GM23338 (cell line): ENCODE measurements around the gene TULP3. TPM values are rescaled to one million over a fixed set of nuclear protein-coding genes. Genes with fewer than 3 reads are reported as not detected.

Experiments used
- ATAC-seq: fragments of 200-7000 bp; cut with Tn5 transposase; 3 replicates; pipeline ENCODE4 v1.9.1; 2020
- DNase-seq: peaks from one replicate; pipeline ENCODE4 v3.0.0-alpha.2; 2015; ENCODE audit warnings: low spot score
- H2AFZ ChIP-seq: fragments of 200-600 bp; sonication (generic); 2 replicates; pipeline ENCODE4 v1.8.0; 2016; ENCODE audit warnings: antibody characterized with exemption, mild to moderate bottlenecking, moderate library complexity
- H3F3A ChIP-seq: fragments of 200-600 bp; sonication (generic); replicated peaks from 2 replicates; pipeline ENCODE4 v1.8.0; 2017; ENCODE audit warnings: antibody characterized with exemption, mixed run types, low read depth
- H3K27ac ChIP-seq: fragments of 200-600 bp; sonication (generic); 2 replicates; pipeline ENCODE4 v1.6.1; 2016; ENCODE audit warnings: low read depth
- H3K27me3 ChIP-seq: fragments of 200-600 bp; sonication (generic); 2 replicates; pipeline ENCODE4 v1.8.0; 2016; ENCODE audit warnings: mild to moderate bottlenecking, mixed run types, moderate library complexity; ENCODE audit not compliant: insufficient read depth
- H3K36me3 ChIP-seq: fragments of 200-600 bp; sonication (generic); 2 replicates; pipeline ENCODE4 v1.8.0; 2016; ENCODE audit warnings: mild to moderate bottlenecking; ENCODE audit not compliant: insufficient read depth
- H3K4me1 ChIP-seq: fragments of 200-600 bp; sonication (generic); 2 replicates; pipeline ENCODE4 v1.8.0; 2016; ENCODE audit warnings: mild to moderate bottlenecking, moderate library complexity; ENCODE audit not compliant: insufficient read depth
- H3K4me2 ChIP-seq: fragments of 200-600 bp; sonication (generic); 2 replicates; pipeline ENCODE4 v1.7.1; 2017; ENCODE audit warnings: mixed run types
- H3K4me3 ChIP-seq: fragments of 200-600 bp; sonication (generic); 2 replicates; pipeline ENCODE4 v1.6.1; 2016; ENCODE audit warnings: mixed run types
- H3K79me2 ChIP-seq: fragments of 200-600 bp; sonication (generic); replicated peaks from 2 replicates; pipeline ENCODE4 v1.8.0; 2017; ENCODE audit warnings: mild to moderate bottlenecking; ENCODE audit not compliant: insufficient read depth
- H3K9me2 ChIP-seq: fragments of 200-600 bp; sonication (generic); 2 replicates; pipeline ENCODE4 v1.8.0; 2017; ENCODE audit not compliant: insufficient read depth
- H4K20me1 ChIP-seq: fragments of 200-600 bp; sonication (generic); replicated peaks from 2 replicates; pipeline ENCODE4 v1.8.0; 2017; ENCODE audit warnings: mild to moderate bottlenecking; ENCODE audit not compliant: insufficient read depth
- H3K27ac Mint-ChIP-seq: 2 replicates; pipeline ENCODE4 v1.8.0; 2020; ENCODE audit warnings: inconsistent platforms, mild to moderate bottlenecking, moderate library complexity, mixed read lengths
- H3K27me3 Mint-ChIP-seq: 3 replicates; pipeline ENCODE4 v1.8.0; 2022; ENCODE audit warnings: low read depth, mild to moderate bottlenecking, moderate library complexity, mixed read lengths, inconsistent platforms; ENCODE audit not compliant: insufficient read depth, poor library complexity
- H3K36me3 Mint-ChIP-seq: 3 replicates; pipeline ENCODE4 v1.8.0; 2021; ENCODE audit warnings: low read depth, mild to moderate bottlenecking, inconsistent platforms, moderate library complexity, mixed read lengths
- H3K4me1 Mint-ChIP-seq: 3 replicates; pipeline ENCODE4 v1.8.0; 2020; ENCODE audit warnings: mild to moderate bottlenecking, inconsistent platforms, mixed read lengths
- H3K4me3 Mint-ChIP-seq: 3 replicates; pipeline ENCODE4 v1.8.0; 2021; ENCODE audit warnings: moderate library complexity, mild to moderate bottlenecking, inconsistent platforms, mixed read lengths
- H3K9me3 Mint-ChIP-seq: 3 replicates; pipeline ENCODE4 v1.8.0; 2020; ENCODE audit warnings: moderate library complexity, mild to moderate bottlenecking, inconsistent platforms, mixed read lengths
- EZH2 ChIP-seq: fragments of 200-600 bp; sonication (generic); IDR thresholded peaks from one replicate; pipeline ENCODE4 v1.8.0; 2017; ENCODE audit warnings: antibody characterized with exemption, mild to moderate bottlenecking, low read depth; ENCODE audit not compliant: unreplicated experiment
- EZH2phosphoT487 ChIP-seq: fragments of 200-600 bp; sonication (generic); IDR thresholded peaks from one replicate; pipeline ENCODE4 v1.8.1; 2018; ENCODE audit warnings: antibody characterized with exemption; ENCODE audit not compliant: unreplicated experiment
- JUNB ChIP-seq: IDR thresholded peaks from one replicate; pipeline ENCODE4 v1.6.1; 2016; ENCODE audit warnings: antibody characterized with exemption; ENCODE audit not compliant: unreplicated experiment
- NANOG ChIP-seq: IDR thresholded peaks from 2 replicates; pipeline ENCODE4 v1.6.1; 2016; ENCODE audit warnings: antibody characterized with exemption, borderline replicate concordance
- POLR2AphosphoS5 ChIP-seq: IDR thresholded peaks from 2 replicates; pipeline ENCODE4 v1.6.1; 2016; ENCODE audit warnings: antibody characterized with exemption, low read depth
- STAT1 ChIP-seq: IDR thresholded peaks from one replicate; pipeline ENCODE4 v1.6.1; 2016; ENCODE audit warnings: antibody characterized with exemption; ENCODE audit not compliant: unreplicated experiment
- ZNF114 ChIP-seq: fragments of 250-450 bp; sonication (Bioruptor Pico); IDR thresholded peaks from 2 replicates; pipeline ENCODE4 v1.5.0; 2020; ENCODE audit warnings: mild to moderate bottlenecking, moderate library complexity
- ZNF331 ChIP-seq: fragments of 250-450 bp; sonication (Bioruptor Pico); IDR thresholded peaks from 2 replicates; pipeline ENCODE4 v1.5.0; 2020; ENCODE audit warnings: low read depth, mild to moderate bottlenecking, moderate library complexity
- polyA plus RNA-seq: library from polyadenylated mRNA; unstranded; fragments of >200 nt; fragmentation: Nextera tagmentation; extraction: Ambion mirVana; gene quantifications from 2 replicates; pipeline ENCODE4 v1.2.1, GENCODE V29; 2016
- total RNA-seq: library from RNA; depleted of rRNA; stranded (reverse); fragments of >200 nt; shearing (Covaris generic); gene quantifications from 2 replicates; pipeline ENCODE4 v1.2.3, GENCODE V29; 2014
- TF ChIP-seq, protein P1 (sequence below): IDR thresholded peaks from one replicate; pipeline ENCODE4 v1.6.1; 2018; ENCODE audit warnings: antibody characterized with exemption; ENCODE audit not compliant: unreplicated experiment
- TF ChIP-seq, protein P2 (sequence below): IDR thresholded peaks from 2 replicates; pipeline ENCODE4 v1.6.1; 2016; ENCODE audit warnings: antibody characterized with exemption
- TF ChIP-seq, protein P3 (sequence below), 2 experiments: fragments of 200-600 bp in 1 of 2; sonication (generic) in 1 of 2; conservative IDR thresholded peaks; 2 replicates each; pipeline versions ENCODE4 v1.5.1 to v1.6.1; 2016 to 2017; ENCODE audit warnings: antibody characterized with exemption in 2 of 2, low read depth in 2 of 2, mild to moderate bottlenecking in 2 of 2, moderate library complexity in 1 of 2

Gene TULP3
- total and polyA plus RNA-seq, 2 experiments from 2014 or later, result 15.1 to 18.8 TPM

DNA sequence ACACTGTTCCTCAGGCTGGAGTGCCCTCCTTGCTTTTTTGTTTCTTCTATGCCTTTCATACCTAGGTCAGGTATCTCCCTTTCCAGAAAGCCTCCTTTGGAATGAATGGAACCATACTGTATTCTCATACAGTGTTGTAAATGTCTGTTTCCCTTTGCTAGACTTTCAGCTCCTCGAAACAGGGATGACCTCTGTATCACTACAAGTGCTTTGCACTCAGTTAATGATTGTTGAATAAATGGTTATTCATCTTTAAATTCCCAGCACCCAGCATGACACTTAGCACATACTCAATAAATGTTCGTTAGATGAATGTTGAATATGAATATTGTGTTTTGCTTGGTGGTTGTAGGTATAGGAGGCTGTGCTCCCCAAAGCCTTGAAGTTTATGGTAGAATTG, 5.9 kb upstream of the TULP3 start (continued):
- TF ChIP-seq POLR2AphosphoS5 (no peak), EZH2phosphoT487 (no peak), NANOG (no peak), ZNF114 (CRISPR knock-in tag) (no peak), JUNB (no peak), ZNF331 (CRISPR knock-in tag) (no peak)
- TF ChIP-seq, protein P1, sequence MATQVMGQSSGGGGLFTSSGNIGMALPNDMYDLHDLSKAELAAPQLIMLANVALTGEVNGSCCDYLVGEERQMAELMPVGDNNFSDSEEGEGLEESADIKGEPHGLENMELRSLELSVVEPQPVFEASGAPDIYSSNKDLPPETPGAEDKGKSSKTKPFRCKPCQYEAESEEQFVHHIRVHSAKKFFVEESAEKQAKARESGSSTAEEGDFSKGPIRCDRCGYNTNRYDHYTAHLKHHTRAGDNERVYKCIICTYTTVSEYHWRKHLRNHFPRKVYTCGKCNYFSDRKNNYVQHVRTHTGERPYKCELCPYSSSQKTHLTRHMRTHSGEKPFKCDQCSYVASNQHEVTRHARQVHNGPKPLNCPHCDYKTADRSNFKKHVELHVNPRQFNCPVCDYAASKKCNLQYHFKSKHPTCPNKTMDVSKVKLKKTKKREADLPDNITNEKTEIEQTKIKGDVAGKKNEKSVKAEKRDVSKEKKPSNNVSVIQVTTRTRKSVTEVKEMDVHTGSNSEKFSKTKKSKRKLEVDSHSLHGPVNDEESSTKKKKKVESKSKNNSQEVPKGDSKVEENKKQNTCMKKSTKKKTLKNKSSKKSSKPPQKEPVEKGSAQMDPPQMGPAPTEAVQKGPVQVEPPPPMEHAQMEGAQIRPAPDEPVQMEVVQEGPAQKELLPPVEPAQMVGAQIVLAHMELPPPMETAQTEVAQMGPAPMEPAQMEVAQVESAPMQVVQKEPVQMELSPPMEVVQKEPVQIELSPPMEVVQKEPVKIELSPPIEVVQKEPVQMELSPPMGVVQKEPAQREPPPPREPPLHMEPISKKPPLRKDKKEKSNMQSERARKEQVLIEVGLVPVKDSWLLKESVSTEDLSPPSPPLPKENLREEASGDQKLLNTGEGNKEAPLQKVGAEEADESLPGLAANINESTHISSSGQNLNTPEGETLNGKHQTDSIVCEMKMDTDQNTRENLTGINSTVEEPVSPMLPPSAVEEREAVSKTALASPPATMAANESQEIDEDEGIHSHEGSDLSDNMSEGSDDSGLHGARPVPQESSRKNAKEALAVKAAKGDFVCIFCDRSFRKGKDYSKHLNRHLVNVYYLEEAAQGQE, result no peak
- TF ChIP-seq, protein P2, sequence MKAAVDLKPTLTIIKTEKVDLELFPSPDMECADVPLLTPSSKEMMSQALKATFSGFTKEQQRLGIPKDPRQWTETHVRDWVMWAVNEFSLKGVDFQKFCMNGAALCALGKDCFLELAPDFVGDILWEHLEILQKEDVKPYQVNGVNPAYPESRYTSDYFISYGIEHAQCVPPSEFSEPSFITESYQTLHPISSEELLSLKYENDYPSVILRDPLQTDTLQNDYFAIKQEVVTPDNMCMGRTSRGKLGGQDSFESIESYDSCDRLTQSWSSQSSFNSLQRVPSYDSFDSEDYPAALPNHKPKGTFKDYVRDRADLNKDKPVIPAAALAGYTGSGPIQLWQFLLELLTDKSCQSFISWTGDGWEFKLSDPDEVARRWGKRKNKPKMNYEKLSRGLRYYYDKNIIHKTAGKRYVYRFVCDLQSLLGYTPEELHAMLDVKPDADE, result no peak
- TF ChIP-seq, protein P3, sequence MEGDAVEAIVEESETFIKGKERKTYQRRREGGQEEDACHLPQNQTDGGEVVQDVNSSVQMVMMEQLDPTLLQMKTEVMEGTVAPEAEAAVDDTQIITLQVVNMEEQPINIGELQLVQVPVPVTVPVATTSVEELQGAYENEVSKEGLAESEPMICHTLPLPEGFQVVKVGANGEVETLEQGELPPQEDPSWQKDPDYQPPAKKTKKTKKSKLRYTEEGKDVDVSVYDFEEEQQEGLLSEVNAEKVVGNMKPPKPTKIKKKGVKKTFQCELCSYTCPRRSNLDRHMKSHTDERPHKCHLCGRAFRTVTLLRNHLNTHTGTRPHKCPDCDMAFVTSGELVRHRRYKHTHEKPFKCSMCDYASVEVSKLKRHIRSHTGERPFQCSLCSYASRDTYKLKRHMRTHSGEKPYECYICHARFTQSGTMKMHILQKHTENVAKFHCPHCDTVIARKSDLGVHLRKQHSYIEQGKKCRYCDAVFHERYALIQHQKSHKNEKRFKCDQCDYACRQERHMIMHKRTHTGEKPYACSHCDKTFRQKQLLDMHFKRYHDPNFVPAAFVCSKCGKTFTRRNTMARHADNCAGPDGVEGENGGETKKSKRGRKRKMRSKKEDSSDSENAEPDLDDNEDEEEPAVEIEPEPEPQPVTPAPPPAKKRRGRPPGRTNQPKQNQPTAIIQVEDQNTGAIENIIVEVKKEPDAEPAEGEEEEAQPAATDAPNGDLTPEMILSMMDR (conservative IDR thresholded peaks at IDR 0.05; ENCODE audit: low read depth in 2 of 2), result no peak

DNA sequence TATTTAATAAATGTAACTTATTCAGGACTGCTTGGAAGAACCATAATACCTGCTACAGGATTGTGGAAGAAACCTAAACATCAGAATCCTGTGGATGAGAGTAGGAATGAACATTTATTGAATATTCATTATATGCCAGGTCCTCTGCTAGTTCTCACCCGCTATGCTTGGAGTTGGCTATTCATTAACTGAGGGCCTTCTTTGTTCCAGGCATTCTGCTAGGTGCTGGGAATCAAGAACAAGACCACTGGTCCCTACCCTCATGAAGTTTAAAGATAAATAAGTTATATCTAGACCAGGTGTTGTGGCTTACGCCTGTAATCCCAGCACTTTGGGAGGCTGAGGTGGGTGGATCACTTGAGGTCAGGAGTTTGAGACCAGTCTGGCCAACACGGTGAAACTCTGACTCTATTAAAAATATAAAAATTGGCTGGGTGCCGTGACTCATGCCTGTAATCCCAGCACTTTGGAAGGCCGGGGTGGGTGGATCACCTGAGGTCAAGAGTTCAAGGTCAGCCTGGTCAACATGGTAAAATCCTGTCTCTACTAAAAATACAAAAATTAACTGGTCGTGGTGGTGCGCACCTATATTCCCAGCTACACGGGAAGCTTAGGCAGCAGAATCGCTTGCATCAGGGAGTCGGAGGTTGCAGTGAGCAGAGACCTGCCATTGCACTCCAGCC, 3.8 kb upstream of the TULP3 start:
- Mint-ChIP-seq H3K36me3 (peaks cover 43% of the 10 kb centered on the region), H3K27me3 (peaks cover 28% of the 10 kb centered on the region), H3K27ac (no peak overlapping the region), H3K4me3 (no peak overlapping the region), H3K9me3 (peaks cover 3% of the 10 kb centered on the region; the same call in 1 of the 3 replicates), H3K4me1 (peaks cover 20% of the 10 kb centered on the region)
- DNase-seq, result no peak
- Histone ChIP-seq H3K9me2 (no peaks in the 10 kb centered on the region), H3K27me3 (no peaks in the 10 kb centered on the region), H3K27ac (no peak overlapping the region), H3F3A (peaks cover 33% of the 10 kb centered on the region), H3K4me1 (peaks cover 9% of the 10 kb centered on the region), H3K36me3 (peaks cover 28% of the 10 kb centered on the region), H3K79me2 (peaks cover 30% of the 10 kb centered on the region), H3K4me3 (no peak overlapping the region), H3K4me2 (no peak overlapping the region), H2AFZ (no peak overlapping the region), H4K20me1 (peaks cover 36% of the 10 kb centered on the region; the same call in 1 of the 2 replicates)
- ATAC-seq, result no peak
- no peak for TF ChIP-seq POLR2AphosphoS5
- no peak for TF ChIP-seq EZH2phosphoT487
- TF ChIP-seq, protein P3 (conservative IDR thresholded peaks at IDR 0.05; ENCODE audit: low read depth in 2 of 2), result no peak
- TF ChIP-seq, protein P2, result no peak
- no peak for TF ChIP-seq EZH2
- TF ChIP-seq NANOG, result no peak
- TF ChIP-seq STAT1, result no peak
- TF ChIP-seq, protein P1, result no peak
- no peak for TF ChIP-seq ZNF114 (CRISPR knock-in tag)
- no peak for TF ChIP-seq ZNF331 (CRISPR knock-in tag)
